Dorsolateral prefrontal cortex (tissue), 118 donors: ENCODE data around the gene SHTN1. TPM values are rescaled to one million over a fixed set of nuclear protein-coding genes. Genes with fewer than 3 reads are reported as not detected.

ENCODE experiments used
- total RNA-seq, 120 experiments: library from RNA; stranded (reverse); gene quantifications; one replicate each; pipeline versions ENCODE4 v1.2.3 to v1.2.4, GENCODE V29; 2022

Gene SHTN1
- total RNA-seq, 120 experiments from 2014 or later: 65.1 to 426 (median 156) TPM

Other genes with a start within 250 kb of the SHTN1 start
- gene ENO4, start 155.7 kb downstream of the SHTN1 start, total RNA-seq: 1 to 10 TPM in 109 of 120 experiments, under 1 TPM in 10, not detected in 1; 0.31 to 5.4 (median 2.0) TPM
- gene VAX1, start 133.1 kb upstream of the SHTN1 start, total RNA-seq: 1 to 10 TPM in 119 of 120 experiments, under 1 TPM in 1; 0.93 to 7.4 (median 3.3) TPM
- gene KCNK18, start 192.3 kb upstream of the SHTN1 start, total RNA-seq: under 1 TPM in 5 of 120 experiments, not detected in 115; 0.39 to 0.72 (median 0.49) TPM
- gene SLC18A2, start 235.9 kb upstream of the SHTN1 start, total RNA-seq: under 1 TPM in 26 of 120 experiments, not detected in 94; 0.10 to 0.51 (median 0.19) TPM